ENCODE results near the gene RMND5A. TPM values are rescaled to one million over a fixed set of nuclear protein-coding genes. Genes with fewer than 3 reads are reported as not detected.

RMND5A gene, protein sequence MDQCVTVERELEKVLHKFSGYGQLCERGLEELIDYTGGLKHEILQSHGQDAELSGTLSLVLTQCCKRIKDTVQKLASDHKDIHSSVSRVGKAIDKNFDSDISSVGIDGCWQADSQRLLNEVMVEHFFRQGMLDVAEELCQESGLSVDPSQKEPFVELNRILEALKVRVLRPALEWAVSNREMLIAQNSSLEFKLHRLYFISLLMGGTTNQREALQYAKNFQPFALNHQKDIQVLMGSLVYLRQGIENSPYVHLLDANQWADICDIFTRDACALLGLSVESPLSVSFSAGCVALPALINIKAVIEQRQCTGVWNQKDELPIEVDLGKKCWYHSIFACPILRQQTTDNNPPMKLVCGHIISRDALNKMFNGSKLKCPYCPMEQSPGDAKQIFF
- 38.9 and 40.8 TPM in 2 replicates for total RNA-seq

GRCh38 chr2:86719637-86720539, at the start of gene RMND5A:
RMND5A (plus strand) TSS chr2:86720291; CDS start chr2:86720668, 377 bp downstream.

DNA sequence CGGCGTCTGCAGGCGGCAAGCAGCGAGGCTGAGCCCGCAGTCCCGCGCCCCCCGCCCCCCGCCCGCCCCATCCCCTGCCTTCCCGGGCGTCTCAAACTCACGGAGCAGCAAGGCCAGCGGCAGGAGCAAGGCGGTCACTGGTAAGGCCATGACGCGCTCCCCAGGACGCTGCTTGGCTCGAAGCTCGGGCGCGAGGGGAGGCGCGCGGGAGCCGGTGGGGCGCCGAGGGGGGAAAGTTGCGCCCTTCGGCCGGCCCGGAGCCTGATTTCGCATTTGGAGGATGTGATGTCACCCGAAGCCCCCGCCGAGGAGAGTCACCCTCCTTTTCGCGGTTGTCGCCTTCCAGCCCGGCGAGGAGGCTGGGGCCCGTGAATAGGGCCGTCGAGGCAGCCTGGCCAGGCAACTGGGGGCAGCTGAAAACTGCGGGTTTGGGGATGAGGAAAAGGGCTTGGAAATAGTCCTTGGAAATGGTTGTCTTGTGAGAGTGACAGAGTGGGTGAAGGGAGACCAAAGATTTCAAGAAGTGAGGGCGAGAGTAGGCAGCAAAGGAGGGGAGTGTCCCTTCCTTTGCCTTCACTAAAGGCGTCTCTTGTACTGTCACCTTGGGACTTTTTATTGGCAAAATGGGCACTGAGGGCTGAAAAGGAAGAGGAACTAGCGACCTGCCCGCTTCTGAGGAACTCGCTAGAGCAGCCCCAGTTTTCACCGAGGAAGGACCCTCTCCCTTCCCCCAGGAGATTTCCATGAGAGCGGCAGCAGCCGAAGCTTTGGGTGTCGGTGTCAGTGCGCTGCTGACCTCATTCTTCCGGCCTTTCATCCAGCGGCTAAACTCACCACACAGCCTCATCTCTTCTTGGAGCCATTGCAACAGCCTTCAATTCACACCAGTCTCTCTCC, 70.8 kb downstream of the RMND5A start, which contains the start of gene CD8A:
Gene CD8A, minus strand, starts transcription at position 238 of the 897 bp plus-strand sequence. Its CDS starts 88 bp downstream, at position 150.

Other genes with a start within 250 kb of the RMND5A start
- gene CHMP3, start 156.8 kb upstream of the RMND5A start, total RNA-seq, result 65.7 and 81.7 TPM in 2 replicates
- 13.0 and 17.0 TPM in 2 replicates for gene RNF103, start 96.4 kb upstream of the RMND5A start, total RNA-seq
- not detected in 2 replicates for gene CD8A, start 70.6 kb downstream of the RMND5A start, total RNA-seq
- not detected in 2 replicates for gene CD8B, start 141.6 kb downstream of the RMND5A start, total RNA-seq
- gene RGPD1, start 221.8 kb downstream of the RMND5A start, total RNA-seq, result 1.5 TPM in 1 of 2 replicates, not detected in the other